ENCODE results near the gene TTC7B.
"Not testable (repeated sequence)": the region's sequence is repeated elsewhere in the genome, so short reads cannot be mapped to it uniquely, and the experiment has no call there.

TTC7B gene

GRCh38 chr14:90839024-90839888 is 23.0 kb upstream of the TTC7B start:
- no peak overlapping the region for H3K27ac ChIP-seq
- TF ChIP-seq CTCF (conservative IDR thresholded peaks at IDR 0.05) (no peak), ZFX (IDR thresholded peaks at IDR 0.05) (no peak)

- not testable (repeated sequence) for H3K27ac ChIP-seq
Observed at GRCh38 chr14:90838531-90838930, 22.3 kb upstream of the TTC7B start.

GRCh38 chr14:90837355-90837754 is 21.1 kb upstream of the TTC7B start:
- H3K27ac ChIP-seq: no peak overlapping the region
- TF ChIP-seq ZFX (IDR thresholded peaks at IDR 0.05) (no peak), CTCF (conservative IDR thresholded peaks at IDR 0.05) (no peak)

- H3K27ac ChIP-seq: no peak overlapping the region
- TF ChIP-seq CTCF (conservative IDR thresholded peaks at IDR 0.05): no peak
- no peak for TF ChIP-seq ZFX (IDR thresholded peaks at IDR 0.05)
Observed at GRCh38 chr14:90836692-90837063, 20.4 kb upstream of the TTC7B start.

GRCh38 chr14:90831821-90832220 is 15.6 kb upstream of the TTC7B start:
- no peak for TF ChIP-seq CTCF (conservative IDR thresholded peaks at IDR 0.05)
- no peak for TF ChIP-seq ZFX (IDR thresholded peaks at IDR 0.05)
- no peak overlapping the region for H3K27ac ChIP-seq

- H3K27ac ChIP-seq: no peak overlapping the region
- TF ChIP-seq CTCF (conservative IDR thresholded peaks at IDR 0.05) (no peak), ZFX (IDR thresholded peaks at IDR 0.05) (no peak)
Observed at GRCh38 chr14:90830931-90831701, 14.9 kb upstream of the TTC7B start.

GRCh38 chr14:90829677-90830076 is 13.4 kb upstream of the TTC7B start:
- H3K27ac ChIP-seq: no peak overlapping the region
- no peak for TF ChIP-seq ZFX (IDR thresholded peaks at IDR 0.05)
- TF ChIP-seq CTCF (conservative IDR thresholded peaks at IDR 0.05): no peak

All from C4-2B (cell line).